HTR-8/SVneo (cell line): ENCODE results near the gene DAB2.

Experiments used
- DNase-seq: peaks from one replicate; pipeline ENCODE4 v3.0.0; 2011; ENCODE audit warnings: low spot score, mixed read lengths; ENCODE audit not compliant: insufficient read length
- FAIRE-seq: peaks from 2 replicates; lab custom pipeline; 2011; peaks lifted over from hg19 to GRCh38; lab: Jason Lieb, UNC

DAB2 gene

GRCh38 chr5:39395521-39395920 lies 29.3 kb downstream of the DAB2 start:
- DNase-seq (no peak), FAIRE-seq (no peak)

GRCh38 chr5:39394946-39395345 lies 29.8 kb downstream of the DAB2 start:
- FAIRE-seq (no peak), DNase-seq (no peak)

GRCh38 chr5:39390945-39391344 lies 33.8 kb downstream of the DAB2 start:
- DNase-seq (no peak), FAIRE-seq (peak; percentile 33)

- DNase-seq (no peak), FAIRE-seq (no peak)
These were observed 37.5 kb downstream of the DAB2 start for GRCh38 chr5:39387293-39387692.

- DNase-seq (no peak), FAIRE-seq (no peak)
These were observed 40.5 kb downstream of the DAB2 start for GRCh38 chr5:39384271-39384670.

GRCh38 chr5:39381376-39381775 lies 43.4 kb downstream of the DAB2 start:
- FAIRE-seq (no peak), DNase-seq (no peak)

- DNase-seq = no peak
- no peak for FAIRE-seq
These were observed 45.1 kb downstream of the DAB2 start for GRCh38 chr5:39379693-39380092.

GRCh38 chr5:39377613-39378012 lies 47.2 kb downstream of the DAB2 start:
- no peak for FAIRE-seq
- DNase-seq = no peak

- FAIRE-seq = peak; percentile 89
- DNase-seq = peak; percentile 67
These were observed 48.5 kb downstream of the DAB2 start for GRCh38 chr5:39376293-39376714.

GRCh38 chr5:39373791-39374190 lies 51.0 kb downstream of the DAB2 start:
- no peak for FAIRE-seq
- no peak for DNase-seq

- DNase-seq (no peak), FAIRE-seq (peak; percentile 60)
These were observed 53.5 kb downstream of the DAB2 start for GRCh38 chr5:39371367-39371635.

GRCh38 chr5:39370555-39371366 lies 54.0 kb downstream of the DAB2 start:
- FAIRE-seq = no peak
- no peak for DNase-seq

- FAIRE-seq (no peak), DNase-seq (no peak)
These were observed 55.5 kb downstream of the DAB2 start for GRCh38 chr5:39369123-39369815.

- DNase-seq (no peak), FAIRE-seq (no peak)
These were observed 56.7 kb downstream of the DAB2 start for GRCh38 chr5:39368116-39368515.

- DNase-seq = no peak
- no peak for FAIRE-seq
These were observed 57.1 kb downstream of the DAB2 start for GRCh38 chr5:39367711-39368110.

GRCh38 chr5:39364367-39364766 lies 60.4 kb downstream of the DAB2 start, which contains the start of gene C9:
C9 (minus strand) TSS chr5:39364495; CDS start chr5:39364464, 31 bp downstream.
- DNase-seq (no peak), FAIRE-seq (no peak)

- DNase-seq (no peak), FAIRE-seq (no peak)
These were observed 61.6 kb downstream of the DAB2 start for GRCh38 chr5:39363217-39363616.

GRCh38 chr5:39362646-39363045 lies 62.1 kb downstream of the DAB2 start:
- DNase-seq (no peak), FAIRE-seq (no peak)

- FAIRE-seq = peak; percentile 36
- DNase-seq = no peak
These were observed 63.5 kb downstream of the DAB2 start for GRCh38 chr5:39361306-39361705.

GRCh38 chr5:39360471-39361111 lies 64.2 kb downstream of the DAB2 start:
- FAIRE-seq (no peak), DNase-seq (no peak)

GRCh38 chr5:39356263-39356662 lies 68.5 kb downstream of the DAB2 start:
- FAIRE-seq = no peak
- no peak for DNase-seq
